IMR-90 (cell line): ENCODE measurements around the gene RARRES2.
"Not testable (repeated sequence)": the region's sequence is repeated elsewhere in the genome, so short reads cannot be mapped to it uniquely, and the experiment has no call there.

Experiments used
- BHLHE40 ChIP-seq: fragments of 150-350 bp; IDR thresholded peaks from 2 replicates; pipeline ENCODE4 v1.6.1; 2016; ENCODE audit warnings: mild to moderate bottlenecking, low read depth, low read length
- CEBPB ChIP-seq: IDR thresholded peaks from 2 replicates; pipeline ENCODE4 v1.6.1; 2012; ENCODE audit warnings: low read depth, low read length, improper control_type of control experiment
- CHD1 ChIP-seq: IDR thresholded peaks from 2 replicates; pipeline ENCODE4 v1.6.1; 2012; ENCODE audit warnings: low read depth, low read length, improper control_type of control experiment
- CTCF ChIP-seq: conservative IDR thresholded peaks from 2 replicates; pipeline ENCODE4 v1.5.1; 2012; ENCODE audit warnings: mild to moderate bottlenecking, low read depth, low read length, improper control_type of control experiment
- ELK1 ChIP-seq: fragments of 150-350 bp; IDR thresholded peaks from 2 replicates; pipeline ENCODE4 v1.6.1; 2016; ENCODE audit warnings: low read depth, mild to moderate bottlenecking, low read length, moderate library complexity, borderline replicate concordance
- MAFK ChIP-seq: IDR thresholded peaks from 2 replicates; pipeline ENCODE4 v1.6.1; 2012; ENCODE audit warnings: low read depth, low read length, improper control_type of control experiment
- MAZ ChIP-seq: IDR thresholded peaks from 2 replicates; pipeline ENCODE4 v1.6.1; 2012; ENCODE audit warnings: low read depth, mild to moderate bottlenecking, low read length, improper control_type of control experiment, moderate library complexity, borderline replicate concordance
- MXI1 ChIP-seq: IDR thresholded peaks from 2 replicates; pipeline ENCODE4 v1.6.1; 2012; ENCODE audit warnings: low read depth, mild to moderate bottlenecking, low read length, moderate library complexity, borderline replicate concordance
- POLR2A ChIP-seq: IDR thresholded peaks from 2 replicates; pipeline ENCODE4 v1.6.1; 2012; ENCODE audit warnings: mild to moderate bottlenecking, low read depth, low read length
- RCOR1 ChIP-seq: IDR thresholded peaks from 2 replicates; pipeline ENCODE4 v1.6.1; 2012; ENCODE audit warnings: mild to moderate bottlenecking, low read length, improper control_type of control experiment; ENCODE audit not compliant: insufficient replicate concordance
- RFX5 ChIP-seq: IDR thresholded peaks from 2 replicates; pipeline ENCODE4 v1.8.0; 2012; ENCODE audit warnings: low read depth, mild to moderate bottlenecking, low read length, moderate library complexity
- SMC3 ChIP-seq: fragments of 150-350 bp; IDR thresholded peaks from 2 replicates; pipeline ENCODE4 v1.6.1; 2016; ENCODE audit warnings: low read depth, mild to moderate bottlenecking, antibody characterized with exemption, low read length, moderate library complexity
- USF2 ChIP-seq: fragments of 150-350 bp; IDR thresholded peaks from 2 replicates; pipeline ENCODE4 v1.6.1; 2017; ENCODE audit warnings: mild to moderate bottlenecking, antibody characterized with exemption, low read length, low read depth

- TF ChIP-seq POLR2A, CTCF, MAFK, ELK1, SMC3, CEBPB, MAZ, USF2, MXI1, CHD1, BHLHE40, RFX5, RCOR1: not testable (repeated sequence)
Measured at GRCh38 chr7:150290317-150290716, 51.1 kb downstream of the RARRES2 start.
